ENCODE data around the gene GNAQ. TPM values are rescaled to one million over a fixed set of nuclear protein-coding genes. Genes with fewer than 3 reads are reported as not detected.

The GNAQ gene
- total RNA-seq, 1 experiment from 2014 or later, result 48.6 TPM

GRCh38 chr9:77802515-77803293 is 228.9 kb downstream of the GNAQ start:
- no peak overlapping the region for H3K27ac Mint-ChIP-seq
- Histone ChIP-seq H3T11ph (ENCODE audit: low read length) (no peak overlapping the region), H3K4me1 (ENCODE audit: insufficient read depth, low read length) (no peaks in the 10 kb centered on the region), H2BK120ac (ENCODE audit: low read depth, low read length, poor library complexity, severe bottlenecking) (no peak overlapping the region), H4K20me1 (ENCODE audit: control insufficient read depth, insufficient read depth, insufficient read length) (no peaks in the 10 kb centered on the region), H3K9me3 (ENCODE audit: control insufficient read depth, low read depth, low read length) (no peaks in the 10 kb centered on the region), H3K14ac (ENCODE audit: insufficient read depth, low read length) (no peak overlapping the region), H3K27me3 (ENCODE audit: insufficient read depth, low read length) (no peaks in the 10 kb centered on the region), H3K4me2 (ENCODE audit: insufficient read depth, insufficient read length, low read length) (no peak overlapping the region), H2BK5ac (ENCODE audit: insufficient read length, low read length) (no peak overlapping the region), H3K56ac (ENCODE audit: insufficient read length, low read depth, low read length) (no peak overlapping the region), H2BK15ac (ENCODE audit: low read depth, low read length) (no peak overlapping the region), H3K23ac (ENCODE audit: insufficient read length, low read depth, low read length) (no peak overlapping the region), H3K23me2 (ENCODE audit: insufficient read length, low read depth, low read length, poor library complexity, severe bottlenecking) (no peaks in the 10 kb centered on the region), H3K27ac (ENCODE audit: insufficient read length, low read depth, low read length) (no peak overlapping the region), H3K18ac (ENCODE audit: insufficient read length, low read depth, low read length) (no peak overlapping the region), H3K79me1 (ENCODE audit: insufficient read depth, low read depth, low read length, poor library complexity, severe bottlenecking) (peaks cover 2% of the 10 kb centered on the region), H4K91ac (ENCODE audit: insufficient read length, low read depth, low read length) (no peak overlapping the region), H3K79me2 (ENCODE audit: insufficient read depth, low read length) (no peaks in the 10 kb centered on the region), H2AK5ac (ENCODE audit: insufficient read length, low read length) (no peak overlapping the region), H4K5ac (ENCODE audit: insufficient read length, low read depth, low read length) (no peak overlapping the region), H2BK12ac (ENCODE audit: insufficient read length, low read depth, low read length) (no peak overlapping the region), H3K9ac (ENCODE audit: extremely low read depth, insufficient read length, low read length) (no peak overlapping the region), H2AFZ (ENCODE audit: low read length) (no peak overlapping the region), H4K8ac (replicated peaks; ENCODE audit: insufficient read length, low read depth, low read length) (no peak overlapping the region), H3K4ac (ENCODE audit: low read depth, low read length) (no peak overlapping the region), H2BK20ac (ENCODE audit: low read depth, low read length, poor library complexity, severe bottlenecking) (no peak overlapping the region)
- H3K4me1 Mint-ChIP-seq, result peaks cover 7 to 8% of the 10 kb centered on the region in 2 experiments
- WGBS (ENCODE audit: extremely low coverage, insufficient read length, low lambda C conversion rate), result no CpG with 5 or more reads among the region's 7 CpGs
- H3K27me3 Mint-ChIP-seq (ENCODE audit: low read depth), result no peaks in the 10 kb centered on the region
- no peak for TF ChIP-seq CTCF (conservative IDR thresholded peaks at IDR 0.05)
- no peaks in the 10 kb centered on the region for H3K9me3 Mint-ChIP-seq
- no peaks in the 10 kb centered on the region for H3K36me3 Mint-ChIP-seq (ENCODE audit: insufficient read depth in 1 of 3, low read depth in 3 of 3)
- DNase-seq, result no peak
- H3K4me3 Mint-ChIP-seq, result no peak overlapping the region
